HG02981 (cell line): ENCODE measurements around the gene SCAMP4.
"Not testable (repeated sequence)": the region's sequence is repeated elsewhere in the genome, so short reads cannot be mapped to it uniquely, and the experiment has no call there.

Experiments
- ATAC-seq: cut with Tn5 transposase; IDR thresholded peaks from one replicate; pipeline ENCODE4 v1.9.1; 2021; ENCODE audit warnings: mild to moderate bottlenecking, moderate library complexity; ENCODE audit not compliant: unreplicated experiment

Gene SCAMP4

GRCh38 chr19:1866693-1867348, 38.4 kb upstream of the SCAMP4 start:
- ATAC-seq: no peak

DNA sequence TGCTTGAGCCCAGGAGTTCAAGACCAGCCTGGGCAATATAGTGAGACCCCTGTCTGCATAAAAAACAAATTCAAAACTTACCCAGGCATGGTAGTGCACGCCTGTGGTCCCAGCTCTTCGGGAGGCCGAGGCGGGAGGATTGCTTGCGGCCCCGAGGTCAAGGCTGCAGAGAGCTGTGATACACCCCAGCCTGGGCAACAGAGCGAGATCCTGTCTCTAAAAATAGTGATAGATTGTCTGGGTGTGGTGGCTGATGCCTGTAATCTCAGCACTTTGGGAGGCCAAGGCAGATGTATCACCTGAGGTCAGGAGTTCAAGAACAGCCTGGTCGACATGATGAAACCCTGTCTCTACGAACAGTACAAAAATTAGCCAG, 37.9 kb upstream of the SCAMP4 start:
- ATAC-seq: no peak

DNA sequence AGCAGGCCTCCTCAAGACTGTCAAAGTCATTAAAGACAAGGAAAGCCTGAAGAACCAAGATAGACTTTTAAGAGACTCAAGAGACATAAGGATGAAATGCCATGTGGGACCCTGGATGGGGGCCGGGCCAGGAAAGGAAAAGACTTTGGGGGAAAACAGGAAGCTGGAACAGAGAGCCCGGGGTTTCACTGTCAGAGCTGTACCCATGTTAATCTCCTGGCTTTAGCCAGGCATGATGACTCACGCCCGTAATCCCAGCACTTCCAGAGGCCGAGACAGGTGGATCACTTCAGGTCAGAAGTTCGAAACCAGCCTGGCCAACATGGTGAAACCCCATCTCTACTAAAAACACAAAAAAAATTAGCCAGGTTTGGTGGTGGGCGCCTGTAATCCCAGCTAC, 36.2 kb upstream of the SCAMP4 start:
- ATAC-seq: no peak

GRCh38 chr19:1871140-1871597, 34.0 kb upstream of the SCAMP4 start:
- ATAC-seq: no peak

GRCh38 chr19:1871630-1872029, 33.6 kb upstream of the SCAMP4 start:
- ATAC-seq: no peak

GRCh38 chr19:1872807-1873523, 32.2 kb upstream of the SCAMP4 start:
- no peak for ATAC-seq

- no peak for ATAC-seq
These were observed 31.4 kb upstream of the SCAMP4 start for GRCh38 chr19:1873524-1874473.

DNA sequence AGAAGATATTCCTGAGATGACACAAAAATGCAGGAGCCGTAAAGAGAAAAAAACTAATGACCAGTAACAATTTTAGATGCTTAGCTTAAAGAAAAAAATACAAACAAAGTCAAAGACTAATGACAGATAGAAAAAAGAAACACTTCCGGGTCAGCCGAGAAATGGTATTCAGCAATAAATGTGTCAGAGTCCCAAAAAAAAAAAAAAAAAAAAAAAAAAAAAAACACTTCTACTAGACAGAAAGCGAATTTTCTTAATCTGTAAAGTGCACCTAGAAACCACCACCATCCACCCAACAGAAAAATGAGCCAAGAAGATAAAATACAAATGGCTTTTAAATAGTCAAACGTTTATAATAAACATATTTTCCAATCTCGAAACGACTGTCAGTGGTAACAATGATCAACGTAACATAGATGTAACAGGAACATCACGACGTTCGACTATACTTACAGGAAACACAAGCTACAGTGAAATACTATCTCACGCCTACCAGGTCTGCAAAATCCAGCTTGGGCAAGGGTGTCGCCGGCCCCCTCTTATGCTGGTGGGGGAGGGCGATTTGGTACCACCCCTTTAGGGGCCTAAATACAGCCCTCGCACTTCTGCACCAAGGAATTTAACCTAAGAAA, 30.5 kb upstream of the SCAMP4 start:
- ATAC-seq: no peak

DNA sequence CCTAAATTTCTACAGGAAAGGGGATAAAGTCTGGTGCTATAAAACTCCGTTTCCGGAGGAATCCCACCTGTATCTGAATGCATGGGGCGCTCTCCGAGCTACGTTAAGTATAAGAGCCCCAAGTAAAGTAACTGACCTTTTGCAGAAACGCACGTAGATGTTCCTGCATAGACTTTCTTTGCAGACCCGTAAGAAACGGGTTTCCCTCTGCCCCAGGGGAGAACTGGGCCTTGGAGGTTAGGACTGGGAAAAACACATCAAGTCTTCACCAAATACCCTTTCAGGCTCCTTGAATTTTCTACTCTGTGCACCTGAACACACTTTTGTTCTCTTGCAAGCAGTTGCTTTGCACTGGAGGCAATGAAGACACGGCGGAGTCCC, 29.9 kb upstream of the SCAMP4 start:
- ATAC-seq: not testable (repeated sequence)

- ATAC-seq: peak; percentile 90
These were observed 29.3 kb upstream of the SCAMP4 start for GRCh38 chr19:1875646-1876495.

- not testable (repeated sequence) for ATAC-seq
These were observed 28.5 kb upstream of the SCAMP4 start for GRCh38 chr19:1876496-1877279.

- not testable (repeated sequence) for ATAC-seq
These were observed 27.9 kb upstream of the SCAMP4 start for GRCh38 chr19:1877280-1877660.

- ATAC-seq: not testable (repeated sequence)
These were observed 26.6 kb upstream of the SCAMP4 start for GRCh38 chr19:1878583-1878982.

GRCh38 chr19:1879982-1880381, 25.2 kb upstream of the SCAMP4 start:
- not testable (repeated sequence) for ATAC-seq

DNA sequence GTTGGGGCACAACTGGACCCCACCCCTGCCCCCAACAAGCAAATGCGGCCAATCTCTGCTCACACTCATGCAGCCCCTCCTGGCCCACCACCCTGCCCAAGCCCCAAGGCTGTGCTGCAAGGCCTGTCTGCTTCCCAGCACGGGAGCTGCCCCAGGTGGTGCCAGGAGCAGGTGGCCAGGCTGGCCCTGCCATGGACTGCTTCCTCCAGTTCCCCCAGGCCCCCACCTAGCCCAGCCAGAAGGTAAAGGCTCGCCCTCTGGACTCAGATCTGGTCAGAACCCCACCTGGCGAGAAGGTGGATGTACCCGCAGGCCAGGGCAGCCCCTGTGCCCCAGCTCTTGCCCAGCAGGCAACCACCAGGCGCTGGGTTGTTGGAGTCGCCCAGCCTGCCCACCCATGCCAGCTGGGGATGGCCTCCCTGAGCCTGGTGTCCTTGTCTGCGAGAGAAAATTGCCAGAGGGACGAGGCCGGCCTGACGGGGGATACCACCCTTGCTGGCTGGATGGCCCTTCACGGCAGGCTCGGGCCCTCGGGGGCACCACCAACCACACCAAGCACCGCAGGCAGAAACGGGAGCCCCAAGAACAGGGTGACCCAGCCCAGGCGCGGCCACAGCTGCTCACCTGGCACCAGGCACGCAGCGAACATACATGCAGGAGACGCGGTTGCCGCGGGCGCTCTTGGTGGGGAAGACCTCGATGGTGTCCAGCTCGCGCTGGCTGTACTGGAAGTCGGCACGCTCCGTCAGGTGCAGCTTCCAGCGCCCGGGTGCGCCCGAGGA, 24.4 kb upstream of the SCAMP4 start:
- no peak for ATAC-seq

- not testable (repeated sequence) for ATAC-seq
These were observed 23.7 kb upstream of the SCAMP4 start for GRCh38 chr19:1881393-1882088.

DNA sequence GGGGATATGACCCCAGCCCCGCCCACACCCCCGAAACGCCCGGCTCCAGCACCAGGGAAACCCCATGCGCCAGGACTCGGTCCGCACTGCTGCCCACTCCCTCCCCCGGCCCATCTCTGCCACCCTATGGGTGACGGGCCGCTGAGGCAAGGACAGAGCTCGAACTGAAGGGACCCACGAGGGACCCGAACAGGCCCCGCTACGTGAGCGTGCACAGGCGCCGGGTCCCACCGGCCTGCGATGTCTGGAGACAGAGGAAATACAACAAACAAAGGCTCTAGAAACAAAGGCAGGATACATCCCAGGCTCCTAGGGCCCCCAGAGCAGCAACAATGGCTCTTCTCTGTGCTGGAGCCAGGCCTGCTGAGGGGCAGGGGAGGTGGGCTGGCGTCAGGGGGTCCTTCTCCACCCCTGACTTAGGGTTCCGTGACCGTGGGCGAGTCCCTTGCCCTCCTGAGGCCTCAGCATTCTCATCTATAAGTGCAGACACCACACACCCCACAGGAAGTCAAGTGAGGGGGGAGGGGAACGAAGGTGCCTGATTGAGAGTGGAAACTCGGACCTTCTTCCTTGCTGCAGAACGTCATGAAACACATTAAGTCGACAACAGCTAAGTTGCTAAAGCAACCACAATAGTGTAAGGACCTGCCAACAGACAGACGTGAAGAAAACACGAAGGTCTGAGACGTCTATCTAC, 23.0 kb upstream of the SCAMP4 start:
- ATAC-seq: no peak
